A172 (cell line): ENCODE results near the gene ARHGEF25. TPM values are rescaled to one million over a fixed set of nuclear protein-coding genes. Genes with fewer than 3 reads are reported as not detected.
"Not testable (repeated sequence)": the region's sequence is repeated elsewhere in the genome, so short reads cannot be mapped to it uniquely, and the experiment has no call there.

Experiments used
- DNase-seq: peaks from one replicate; pipeline ENCODE4 v3.0.0-alpha.2; 2015; ENCODE audit warnings: low spot score
- total RNA-seq: library from RNA; depleted of rRNA; stranded (reverse); fragments of >200 nt; shearing (Covaris generic); gene quantifications from 2 replicates; pipeline ENCODE4 v1.2.3, GENCODE V29; 2014; rRNA removed

ARHGEF25 gene
- 20.6 and 23.0 TPM in 2 replicates for total RNA-seq

GRCh38 chr12:57611108-57611826 lies at the start of gene ARHGEF25:
TSS of gene ARHGEF25 (plus strand) at chr12:57611435. CDS start at chr12:57611895, 460 bp downstream.
- DNase-seq: peak; percentile 33

DNA sequence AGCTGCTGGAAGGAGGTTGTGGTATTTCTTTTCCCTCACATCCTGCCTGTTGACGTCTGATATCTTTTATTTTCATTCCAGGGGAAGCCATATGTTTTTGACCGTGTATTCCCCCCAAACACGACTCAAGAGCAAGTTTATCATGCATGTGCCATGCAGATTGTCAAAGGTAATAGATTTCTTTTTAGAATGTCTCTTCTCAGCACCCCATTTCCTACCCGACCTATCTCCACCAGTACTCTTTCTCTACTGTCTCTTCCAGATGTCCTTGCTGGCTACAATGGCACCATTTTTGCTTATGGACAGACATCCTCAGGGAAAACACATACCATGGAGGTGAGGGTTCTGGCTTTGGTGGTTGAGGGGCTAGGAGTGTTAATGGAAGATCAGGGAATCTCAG lies 47.9 kb upstream of the ARHGEF25 start:
- DNase-seq: no peak

- DNase-seq: no peak
These were observed 47.0 kb upstream of the ARHGEF25 start for GRCh38 chr12:57564178-57564740.

DNA sequence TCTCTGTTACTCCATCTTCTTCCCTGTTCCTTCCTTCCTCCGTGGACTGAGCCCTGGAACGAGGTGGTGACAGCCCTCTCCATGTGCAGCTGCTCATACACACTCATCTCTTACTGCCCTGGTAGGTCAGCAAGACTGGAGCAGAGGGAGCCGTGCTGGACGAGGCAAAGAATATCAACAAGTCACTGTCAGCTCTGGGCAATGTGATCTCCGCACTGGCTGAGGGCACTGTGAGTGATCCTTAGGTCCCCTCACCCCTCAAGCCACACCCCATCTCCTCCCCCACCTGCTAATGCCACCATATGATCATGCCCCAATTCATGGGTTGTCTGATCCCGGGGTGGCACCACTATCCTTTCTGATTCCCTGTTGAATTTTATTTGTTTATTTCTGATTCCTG lies 42.4 kb upstream of the ARHGEF25 start:
- no peak for DNase-seq

- DNase-seq: no peak
These were observed 41.4 kb upstream of the ARHGEF25 start for GRCh38 chr12:57569858-57570257.

- not testable (repeated sequence) for DNase-seq
These were observed 40.8 kb upstream of the ARHGEF25 start for GRCh38 chr12:57570438-57570837.

DNA sequence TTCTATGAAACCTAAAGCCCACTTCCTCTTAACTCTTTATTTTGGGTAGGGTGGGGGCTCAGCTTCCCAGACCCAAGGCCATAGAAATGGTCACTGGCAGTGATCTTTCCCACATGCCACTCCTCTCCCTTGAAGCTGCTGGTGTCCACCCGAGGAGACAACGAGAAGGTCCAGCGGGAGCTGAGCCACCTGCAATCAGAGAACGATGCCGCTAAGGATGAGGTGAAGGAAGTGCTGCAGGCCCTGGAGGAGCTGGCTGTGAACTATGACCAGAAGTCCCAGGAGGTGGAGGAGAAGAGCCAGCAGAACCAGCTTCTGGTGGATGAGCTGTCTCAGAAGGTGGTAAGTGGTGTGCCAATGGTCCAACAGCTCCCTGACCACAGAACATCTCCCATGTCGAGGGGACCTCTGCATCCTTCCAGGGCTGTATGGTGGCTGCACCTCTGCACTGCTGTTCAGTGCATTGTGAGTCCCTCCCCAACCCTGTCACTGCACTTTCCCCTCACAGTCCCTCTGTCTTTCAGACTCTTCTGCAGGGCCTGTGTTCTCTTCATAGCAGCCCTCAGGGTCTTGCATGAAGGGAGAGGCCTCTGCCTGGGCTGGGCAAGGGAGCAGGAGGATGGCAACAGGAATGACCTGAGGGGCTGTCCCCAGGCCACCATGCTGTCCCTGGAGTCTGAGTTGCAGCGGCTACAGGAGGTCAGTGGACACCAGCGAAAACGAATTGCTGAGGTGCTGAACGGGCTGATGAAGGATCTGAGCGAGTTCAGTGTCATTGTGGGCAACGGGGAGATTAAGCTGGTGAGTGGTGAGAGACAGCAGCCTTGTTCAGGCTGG lies 39.1 kb upstream of the ARHGEF25 start:
- no peak for DNase-seq

GRCh38 chr12:57574795-57575194 lies 36.4 kb upstream of the ARHGEF25 start:
- no peak for DNase-seq

DNA sequence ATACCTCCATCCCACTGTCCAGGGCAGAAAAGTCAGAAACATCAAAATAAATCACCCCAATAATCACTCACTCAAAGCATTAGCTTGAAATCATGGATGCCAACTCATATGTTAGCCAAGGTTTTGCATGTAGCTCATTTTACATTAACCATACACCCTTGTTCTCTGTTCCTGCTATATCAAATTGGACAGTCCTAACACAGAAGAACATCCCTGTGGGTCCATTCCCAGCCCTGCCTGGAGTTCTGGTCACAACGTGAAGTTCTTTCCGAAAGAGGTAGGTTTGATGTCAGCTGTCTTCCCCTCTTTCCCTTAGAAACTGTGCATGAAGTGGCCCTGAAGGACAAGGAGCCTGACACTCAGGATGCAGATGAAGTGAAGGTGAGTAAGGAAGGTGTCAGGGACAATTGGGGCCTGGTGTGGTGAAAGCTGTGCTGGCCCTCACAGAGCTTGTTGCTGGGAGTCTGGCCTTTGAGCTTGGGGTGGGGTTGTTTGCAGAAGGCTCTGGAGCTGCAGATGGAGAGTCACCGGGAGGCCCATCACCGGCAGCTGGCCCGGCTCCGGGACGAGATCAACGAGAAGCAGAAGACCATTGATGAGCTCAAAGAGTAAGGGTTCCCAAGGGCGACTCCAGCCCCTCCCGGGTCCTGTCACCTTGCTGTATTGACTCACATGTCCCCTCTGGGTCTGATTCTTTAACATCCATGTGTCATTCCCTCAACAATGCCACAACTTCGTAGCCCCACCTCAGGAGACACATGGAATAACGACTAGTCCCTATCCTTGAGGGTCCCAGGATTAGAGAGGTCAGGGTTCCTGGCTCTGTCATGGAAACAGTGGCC lies 35.2 kb upstream of the ARHGEF25 start:
- no peak for DNase-seq

- DNase-seq: no peak
These were observed 34.5 kb upstream of the ARHGEF25 start for GRCh38 chr12:57576613-57577160.

DNA sequence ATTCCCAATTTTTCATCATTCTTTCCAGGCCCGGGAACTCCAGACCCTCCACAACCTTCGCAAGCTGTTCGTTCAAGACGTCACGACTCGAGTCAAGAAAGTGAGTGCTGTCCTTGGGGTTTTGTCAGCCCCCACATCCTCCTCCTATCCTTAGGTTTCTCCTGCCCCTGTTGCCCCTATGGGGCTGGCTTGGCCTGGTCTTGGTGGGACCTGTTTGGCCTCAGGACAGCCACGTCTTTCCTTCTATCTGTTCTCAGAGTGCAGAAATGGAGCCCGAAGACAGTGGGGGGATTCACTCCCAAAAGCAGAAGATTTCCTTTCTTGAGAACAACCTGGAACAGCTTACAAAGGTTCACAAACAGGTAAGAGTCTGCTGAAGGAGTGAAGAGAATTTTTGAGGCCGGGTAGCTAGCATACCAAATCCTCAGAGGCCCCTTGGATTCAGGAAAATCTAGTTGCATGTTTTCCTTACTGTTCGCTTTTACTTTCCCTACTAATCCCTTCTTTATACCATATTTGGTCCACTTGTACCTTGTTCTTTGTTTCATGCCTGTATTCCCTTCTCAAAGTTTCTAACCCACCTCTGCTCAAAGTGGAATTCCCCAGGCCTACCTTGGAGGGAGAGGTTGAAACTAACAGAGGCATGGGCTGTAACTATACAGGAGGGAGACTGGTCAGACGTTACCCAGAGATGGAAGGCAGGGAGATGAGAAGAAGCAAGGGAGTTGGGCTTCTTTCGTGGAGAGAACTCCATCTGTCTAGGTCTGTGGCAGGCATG lies 33.1 kb upstream of the ARHGEF25 start:
- no peak for DNase-seq

DNA sequence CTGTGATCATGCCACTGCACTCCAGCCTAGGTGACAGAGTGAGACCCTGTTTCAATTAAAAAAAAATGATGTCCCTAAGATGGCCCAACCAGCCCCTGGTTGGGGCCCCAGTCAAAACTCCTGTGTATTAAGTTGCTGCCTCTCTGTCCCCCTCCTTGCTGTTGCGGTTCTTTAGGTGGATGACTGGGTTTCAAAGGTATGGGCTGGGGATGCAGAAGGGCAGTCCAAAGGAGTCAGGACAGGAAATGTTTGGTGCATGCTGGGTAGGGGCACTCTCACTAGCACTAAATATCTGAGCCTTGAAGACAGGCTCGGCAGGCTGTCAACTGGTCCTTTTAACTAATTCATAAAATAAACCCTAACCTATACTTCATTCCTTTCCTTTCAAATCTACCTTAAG lies 32.2 kb upstream of the ARHGEF25 start:
- no peak for DNase-seq

DNA sequence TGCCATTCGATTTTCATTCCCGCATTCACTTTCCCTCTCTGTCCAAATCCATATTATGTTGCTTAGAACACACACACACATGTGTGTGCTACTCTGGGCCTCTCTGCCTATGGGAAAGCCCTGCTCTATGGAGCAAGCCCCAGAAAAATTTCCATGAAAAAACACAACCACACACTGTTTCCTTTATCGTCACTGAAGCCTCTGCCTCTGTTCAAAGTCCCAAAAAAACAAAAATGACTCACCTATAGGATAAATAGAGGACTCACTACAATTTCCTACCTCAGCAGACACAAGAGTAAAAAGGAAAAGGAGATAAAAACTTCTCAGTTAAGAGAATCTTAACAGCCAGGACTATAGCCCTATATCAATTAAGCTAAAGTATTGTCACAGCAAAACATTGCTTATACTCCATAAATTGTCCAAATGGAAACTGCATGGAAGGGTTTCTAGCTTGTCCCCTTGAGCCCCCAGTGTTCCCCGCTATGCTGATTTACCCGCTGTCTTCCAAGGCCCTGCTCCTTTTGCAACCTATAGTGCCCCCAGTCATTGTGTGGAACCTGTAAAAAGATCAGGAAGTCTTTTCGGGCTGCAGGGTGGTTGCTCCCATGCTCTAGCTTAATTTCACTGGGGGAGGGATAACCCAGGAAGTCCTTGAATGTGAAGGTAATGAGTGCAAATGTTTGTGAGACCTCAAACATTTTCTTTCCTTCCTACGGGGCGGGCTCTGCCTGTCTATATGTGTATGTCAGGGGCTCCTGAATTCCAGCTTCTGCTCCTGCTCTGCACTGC lies 31.4 kb upstream of the ARHGEF25 start:
- no peak for DNase-seq

- no peak for DNase-seq
These were observed 30.8 kb upstream of the ARHGEF25 start for GRCh38 chr12:57580466-57580795.

DNA sequence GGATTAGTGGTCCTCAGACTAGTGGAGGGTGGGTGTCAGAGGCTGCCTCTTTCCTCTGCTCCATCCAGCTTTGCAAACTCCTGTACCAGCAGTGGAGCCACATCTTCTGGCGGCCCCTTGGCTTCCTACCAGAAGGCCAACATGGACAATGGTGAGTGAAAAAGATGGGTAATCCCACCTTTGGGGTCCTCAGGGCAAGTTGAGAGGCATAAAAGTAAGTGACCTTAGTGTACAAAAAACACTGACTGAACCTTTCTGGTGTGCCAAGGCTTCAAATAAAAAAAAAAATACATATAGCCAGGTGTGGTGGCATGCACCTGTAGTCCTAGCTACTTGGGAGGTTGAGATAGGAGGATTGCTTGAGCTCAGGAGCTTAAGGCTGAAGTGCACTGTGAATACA lies 29.4 kb upstream of the ARHGEF25 start:
- no peak for DNase-seq

- DNase-seq: no peak
These were observed 28.8 kb upstream of the ARHGEF25 start for GRCh38 chr12:57582440-57582839.

GRCh38 chr12:57583008-57583831 lies 28.0 kb upstream of the ARHGEF25 start:
- peak; percentile 66 for DNase-seq

DNA sequence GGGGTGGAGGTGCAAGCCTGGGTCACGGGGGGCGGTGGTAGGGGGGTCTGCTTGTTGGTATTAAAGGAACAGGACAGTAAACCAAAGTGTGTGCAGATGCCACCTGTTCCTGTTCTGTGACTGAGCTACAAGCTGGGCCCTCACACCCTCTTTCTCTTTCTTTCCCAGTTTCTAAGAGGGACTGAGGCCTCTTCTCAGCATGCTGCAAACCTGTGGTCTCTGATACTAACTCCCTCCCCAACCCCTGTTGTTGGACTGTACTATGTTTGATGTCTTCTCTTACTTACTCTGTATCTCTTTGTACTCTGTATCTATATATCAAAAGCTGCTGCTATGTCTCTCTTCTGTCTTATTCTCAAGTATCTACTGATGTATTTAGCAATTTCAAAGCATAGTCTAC lies 27.2 kb upstream of the ARHGEF25 start:
- no peak for DNase-seq

DNA sequence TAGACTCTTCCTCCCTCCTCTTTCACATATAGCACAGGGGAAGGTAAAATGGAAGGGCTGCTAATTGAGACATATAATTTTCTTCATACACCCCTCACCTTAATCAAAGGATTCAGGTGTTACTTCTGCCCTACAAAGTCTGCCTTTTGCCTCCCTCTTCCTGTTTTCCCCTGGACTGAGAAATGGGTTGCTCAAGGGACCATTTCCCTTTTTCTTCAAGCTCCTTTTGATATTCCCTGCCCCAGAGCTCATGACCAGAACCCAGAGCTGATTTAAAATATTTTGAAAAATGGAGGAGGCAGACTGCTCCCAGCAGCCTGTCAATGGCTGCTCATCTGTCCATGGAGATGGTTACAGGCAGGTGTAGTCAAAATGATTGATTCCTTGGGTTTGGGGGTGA lies 26.5 kb upstream of the ARHGEF25 start:
- DNase-seq: no peak
